Adrenal gland (tissue), 12 donors: ENCODE results near the gene QSOX2. TPM values are rescaled to one million over a fixed set of nuclear protein-coding genes. Genes with fewer than 3 reads are reported as not detected.

Experiments used
- DNase-seq, 7 donors: peaks; one replicate each; pipeline ENCODE4 v3.0.0-alpha.2; 2019 to 2020
- H3K27ac ChIP-seq, 5 donors: fragments of 200-600 bp; sonication (generic) in 4 of 5; 1 replicate in 3 of 5; 2 replicates in 2 of 5; pipeline versions ENCODE4 v1.5.1 to v1.8.0; 2016 to 2020; ENCODE audit warnings: mild to moderate bottlenecking in 1 of 5
- H3K27me3 ChIP-seq: fragments of 200-600 bp; 2 replicates; pipeline ENCODE4 v1.8.0; 2021
- H3K36me3 ChIP-seq, 2 donors: fragments of 200-600 bp; replicated peaks in 1 of 2; 1 replicate in 1 of 2; 2 replicates in 1 of 2; pipeline versions ENCODE4 v1.5.1 to v1.8.0; 2018 to 2022
- H3K4me1 ChIP-seq, 2 donors: fragments of 200-600 bp; replicated peaks in 1 of 2; 1 replicate in 1 of 2; 2 replicates in 1 of 2; pipeline versions ENCODE4 v1.5.1 to v1.8.0; 2018 to 2021
- H3K4me3 ChIP-seq, 4 donors: fragments of 200-600 bp; sonication (generic) in 3 of 4; one replicate each; pipeline ENCODE4 v1.5.1; 2016 to 2018
- H3K9me3 ChIP-seq, 3 donors: fragments of 200-600 bp; sonication (generic) in 1 of 3; replicated peaks in 1 of 3; 1 replicate in 2 of 3; 2 replicates in 1 of 3; pipeline versions ENCODE4 v1.5.1 to v1.8.0; 2016 to 2021
- POLR2A ChIP-seq, 2 donors: fragments of 450-650 bp; IDR thresholded peaks; one replicate each; pipeline ENCODE4 v1.6.1; 2017; ENCODE audit warnings: antibody characterized with exemption in 2 of 2, mild to moderate bottlenecking in 2 of 2, moderate library complexity in 1 of 2
- WGBS, 4 donors: extraction: QIAGEN DNeasy Blood & Tissue Kit in 2 of 4; methylation state at CpG; one replicate each; pipeline versions ENCODE4 v1.1.5 to v1.1.7; 2013 to 2017; 5-methylcytosine and 5-hydroxymethylcytosine counted together
- intact Hi-C, 2 donors: fragments of 100-400 bp; cut with DNase I; formaldehyde crosslinking; loops; one replicate each; pipeline versions ENCODE4 v1.14.1 to v1.15.0; 2022 to 2023
- polyA plus RNA-seq, 3 donors: library from polyadenylated mRNA; stranded (reverse); fragments of 200-250 nt in 2 of 3; fragments of 350-450 nt in 1 of 3; fragmentation: Illumina TruSeq in 1 of 3; extraction: RNeasy Lipid Tissue Mini Kit (QIAGEN cat#74804) in 1 of 3; gene quantifications; one replicate each; pipeline ENCODE4 v1.2.3, GENCODE V29; 2013 to 2014
- total RNA-seq, 9 donors: library from RNA; depleted of rRNA in 4 of 9; stranded (reverse); fragments of >200 nt in 4 of 9; fragments of 120-200 nt in 1 of 9; fragmentation: NEBNext Ultra II Directional in 1 of 9; extraction: Animal tissue kit (Norgen Biotek cat#: 25700) in 1 of 9; gene quantifications; one replicate each; pipeline versions ENCODE4 v1.1.0 to v1.2.4, GENCODE V29; 2013 to 2023
- TF ChIP-seq, protein P1 (sequence below), 6 experiments: fragments of 450-650 bp in 4 of 6; fragments of 200-600 bp in 2 of 6; sonication (generic) in 1 of 6; IDR thresholded peaks; 1 replicate in 5 of 6; 2 replicates in 1 of 6; pipeline versions ENCODE4 v1.5.1 to v1.8.0; 2016 to 2021; ENCODE audit warnings: antibody characterized with exemption in 6 of 6, mild to moderate bottlenecking in 2 of 6, moderate library complexity in 1 of 6
- donor health status: healthy with polysubstance abuse.
- donor health status: Bipolar disorder and iron deficiency.
- donor health status: DM: yes; HTN: yes; CAD: no.
- donor health status: DM: no; HTN: no; CAD: no.
- donor health status: DM: no; HTN: no; CAD: no.
- donor health status: DM: yes; HTN: yes; CAD: no.

Gene QSOX2
- total and polyA plus RNA-seq, 12 donors, result 6.4 to 14.3 (median 9.3) TPM

DNA sequence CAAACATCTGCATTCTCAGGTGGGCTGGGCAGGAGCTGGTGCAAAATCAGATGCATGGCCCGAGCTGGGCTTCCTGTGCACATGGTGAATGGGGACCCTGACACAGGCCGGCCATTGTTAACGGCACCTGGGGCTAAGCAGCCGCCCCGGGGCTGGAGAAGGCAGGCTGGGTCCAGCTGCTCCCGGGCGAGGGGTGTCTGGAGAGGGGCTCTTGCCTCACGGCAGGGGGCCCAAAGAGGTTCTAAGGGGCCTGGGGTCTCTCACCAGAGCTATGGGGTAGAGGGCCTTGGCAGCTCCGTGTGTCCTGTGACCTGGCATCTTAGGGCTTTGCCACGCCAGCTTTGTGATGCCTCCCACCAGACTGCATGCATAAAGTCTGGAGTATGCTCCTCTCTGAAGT lies 5.1 kb upstream of the QSOX2 start:
- H3K36me3 ChIP-seq, result no peaks in the 10 kb centered on the region
- intact Hi-C loops, result no loop called here
- TF ChIP-seq, protein P1, sequence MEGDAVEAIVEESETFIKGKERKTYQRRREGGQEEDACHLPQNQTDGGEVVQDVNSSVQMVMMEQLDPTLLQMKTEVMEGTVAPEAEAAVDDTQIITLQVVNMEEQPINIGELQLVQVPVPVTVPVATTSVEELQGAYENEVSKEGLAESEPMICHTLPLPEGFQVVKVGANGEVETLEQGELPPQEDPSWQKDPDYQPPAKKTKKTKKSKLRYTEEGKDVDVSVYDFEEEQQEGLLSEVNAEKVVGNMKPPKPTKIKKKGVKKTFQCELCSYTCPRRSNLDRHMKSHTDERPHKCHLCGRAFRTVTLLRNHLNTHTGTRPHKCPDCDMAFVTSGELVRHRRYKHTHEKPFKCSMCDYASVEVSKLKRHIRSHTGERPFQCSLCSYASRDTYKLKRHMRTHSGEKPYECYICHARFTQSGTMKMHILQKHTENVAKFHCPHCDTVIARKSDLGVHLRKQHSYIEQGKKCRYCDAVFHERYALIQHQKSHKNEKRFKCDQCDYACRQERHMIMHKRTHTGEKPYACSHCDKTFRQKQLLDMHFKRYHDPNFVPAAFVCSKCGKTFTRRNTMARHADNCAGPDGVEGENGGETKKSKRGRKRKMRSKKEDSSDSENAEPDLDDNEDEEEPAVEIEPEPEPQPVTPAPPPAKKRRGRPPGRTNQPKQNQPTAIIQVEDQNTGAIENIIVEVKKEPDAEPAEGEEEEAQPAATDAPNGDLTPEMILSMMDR (IDR thresholded peaks at IDR 0.05), result no peak
- TF ChIP-seq POLR2A (IDR thresholded peaks at IDR 0.05), result no peak
- peak overlapping the region in 1 of 5 donors; percentile 38 for H3K27ac ChIP-seq
- peaks cover 22 to 29% of the 10 kb centered on the region in 2 donors for H3K4me1 ChIP-seq
- no peaks in the 10 kb centered on the region for H3K9me3 ChIP-seq
- no peaks in the 10 kb centered on the region for H3K27me3 ChIP-seq
- H3K4me3 ChIP-seq, result no peak overlapping the region
- 71 to 81% (median 73%) methylated on average over 7 to 10 of the region's 10 CpGs for WGBS, 4 donors
- DNase-seq, result no peak

DNA sequence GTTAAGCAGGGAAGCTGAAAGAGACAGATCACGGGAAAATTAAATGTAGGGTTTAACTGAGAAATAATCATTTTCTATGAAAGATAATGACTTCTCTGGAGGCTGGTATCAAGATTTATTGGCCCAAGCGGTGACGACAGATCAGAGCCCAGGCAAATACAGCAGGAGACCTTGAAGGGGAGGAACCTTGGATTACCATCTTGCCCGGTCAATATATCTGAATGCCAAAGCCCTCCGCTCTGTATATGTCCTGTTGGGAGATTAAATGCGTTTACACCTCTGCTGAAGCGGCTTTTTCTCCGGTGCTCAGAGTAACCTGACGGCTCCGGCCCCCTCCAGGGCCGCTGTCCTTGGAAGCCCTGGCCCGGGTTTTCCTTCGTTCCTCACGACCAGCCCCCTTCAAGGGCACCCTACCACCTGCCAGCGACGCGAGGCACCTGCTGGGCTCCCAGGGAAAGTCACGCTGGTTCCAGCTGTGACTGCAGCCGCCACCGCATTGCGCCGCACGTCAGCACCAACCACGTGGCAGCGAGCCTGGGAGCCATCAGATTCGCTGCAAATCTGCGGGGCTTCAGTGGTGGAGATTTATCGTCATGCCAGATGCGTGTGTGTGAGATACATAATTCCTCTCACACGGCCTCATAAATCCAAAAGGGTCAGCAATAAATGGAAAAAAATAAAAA lies 4.4 kb upstream of the QSOX2 start:
- 35 to 53% (median 49%) methylated on average over 28 to 30 of the region's 30 CpGs for WGBS, 4 donors
- H3K4me3 ChIP-seq, result no peak overlapping the region
- intact Hi-C loops, result no loop called here

DNA sequence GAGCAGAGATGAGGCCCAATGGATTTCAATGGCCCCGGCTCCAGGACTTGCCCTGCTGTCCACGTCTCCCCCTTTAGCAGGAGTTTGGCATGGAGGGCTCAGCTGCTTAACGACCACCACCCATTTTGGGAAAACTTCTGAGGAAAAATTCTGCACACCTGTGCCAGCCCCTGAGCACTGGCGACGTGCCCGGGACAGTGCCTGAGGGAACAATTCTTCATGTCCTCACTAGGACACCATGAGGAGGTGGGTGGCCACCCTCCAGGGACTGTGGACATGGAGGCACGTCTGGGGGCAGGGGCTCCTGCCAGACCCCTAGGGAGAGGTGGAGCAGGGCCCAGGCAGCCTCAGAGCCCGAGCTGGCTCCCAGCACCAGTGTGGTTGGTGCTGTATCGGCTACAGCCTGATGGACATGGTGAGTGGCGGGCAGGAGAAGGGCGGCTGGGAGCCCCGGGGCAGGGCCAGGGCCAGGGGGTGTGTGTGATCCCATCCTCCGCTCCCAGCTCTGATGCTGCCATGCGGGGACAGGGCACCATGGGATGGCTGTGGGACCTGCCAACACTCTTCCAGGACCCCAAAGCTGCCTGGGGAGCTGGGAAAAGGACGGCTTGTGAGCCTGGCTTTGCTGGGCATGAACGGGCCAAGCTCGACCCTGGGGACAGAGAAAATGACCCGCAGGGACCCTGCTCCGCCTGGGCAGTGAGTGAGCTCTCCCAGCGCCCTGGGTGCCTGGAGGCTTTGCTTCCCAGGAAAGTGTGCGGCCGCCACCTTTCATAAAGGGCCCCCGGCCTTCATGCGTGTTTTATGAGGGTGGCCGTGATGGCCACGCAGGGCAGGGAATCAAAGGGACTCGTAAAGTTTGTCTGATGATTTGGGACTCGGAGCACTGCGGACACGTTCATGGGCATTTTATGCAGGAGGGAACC lies 3.6 kb upstream of the QSOX2 start:
- TF ChIP-seq, protein P1 (IDR thresholded peaks at IDR 0.05), result no peak
- TF ChIP-seq POLR2A (IDR thresholded peaks at IDR 0.05), result no peak
- 59 to 77% (median 69%) methylated on average over 20 to 30 of the region's 30 CpGs for WGBS, 4 donors
- no peaks in the 10 kb centered on the region for H3K27me3 ChIP-seq
- DNase-seq, result no peak
- no peaks in the 10 kb centered on the region for H3K9me3 ChIP-seq
- no peak overlapping the region for H3K4me3 ChIP-seq
- H3K36me3 ChIP-seq, result no peaks in the 10 kb centered on the region
- peaks cover 16 to 24% of the 10 kb centered on the region in 2 donors for H3K4me1 ChIP-seq
- peak overlapping the region in 2 of 5 donors; percentile 3 to 56 for H3K27ac ChIP-seq
- intact Hi-C loops, result no loop called here

More for the DNA sequence above, 4.4 kb upstream of the QSOX2 start:
- H3K4me1 ChIP-seq, result peaks cover 17 to 23% of the 10 kb centered on the region in 2 donors
- DNase-seq, result peak in 4 of 7 donors; percentile 47 to 65 (median 56)
- TF ChIP-seq POLR2A (IDR thresholded peaks at IDR 0.05), result no peak
- TF ChIP-seq, protein P1 (IDR thresholded peaks at IDR 0.05), result peak in 1 of 6 experiments; percentile 12
- H3K36me3 ChIP-seq, result no peaks in the 10 kb centered on the region
- peak overlapping the region in 2 of 5 donors; percentile 3 to 56 for H3K27ac ChIP-seq
- H3K27me3 ChIP-seq, result no peaks in the 10 kb centered on the region
- no peaks in the 10 kb centered on the region for H3K9me3 ChIP-seq

DNA sequence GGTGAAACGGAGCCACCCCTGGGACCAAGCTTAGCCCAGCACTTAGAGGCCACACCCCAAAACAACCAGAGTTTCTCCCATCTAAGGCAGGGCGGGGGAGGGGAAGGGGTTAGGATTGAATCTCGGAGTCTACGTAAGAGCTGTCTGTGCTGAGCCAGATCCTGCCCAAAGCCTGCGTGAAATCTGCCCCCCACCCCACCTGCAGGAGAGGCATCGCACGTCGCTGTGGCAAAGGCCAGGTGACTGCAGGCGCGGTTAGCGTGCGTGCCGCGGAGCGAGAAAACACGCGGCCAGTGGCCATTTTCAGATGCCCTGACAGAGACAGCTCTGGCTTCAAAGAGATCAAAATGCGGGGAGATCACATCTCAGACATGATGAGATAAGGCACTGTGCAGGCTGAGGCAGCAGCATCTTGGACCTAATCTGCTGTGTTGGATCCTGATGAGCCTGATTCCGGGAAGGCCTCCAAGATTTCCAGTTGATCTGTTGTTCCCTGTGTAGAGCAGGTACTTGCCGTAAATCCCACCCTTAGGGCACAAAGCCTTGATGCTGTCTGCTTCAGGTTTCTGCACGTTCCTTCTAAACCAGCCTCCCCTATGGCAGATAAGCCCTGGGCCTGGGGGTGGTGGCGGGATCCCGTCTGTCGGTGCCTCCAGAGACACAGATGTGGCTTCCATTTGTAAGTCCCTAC lies 2.5 kb upstream of the QSOX2 start:
- H3K4me1 ChIP-seq, result peaks cover 12 to 32% of the 10 kb centered on the region in 2 donors
- WGBS, 4 donors, result 91 to 93% (median 91%) methylated on average over 20 to 24 of the region's 24 CpGs
- intact Hi-C loops, result no loop called here
- no peaks in the 10 kb centered on the region for H3K9me3 ChIP-seq
- no peak overlapping the region for H3K27ac ChIP-seq
- no peak for DNase-seq
- no peak overlapping the region for H3K4me3 ChIP-seq
- no peaks in the 10 kb centered on the region for H3K36me3 ChIP-seq
- no peaks in the 10 kb centered on the region for H3K27me3 ChIP-seq
- TF ChIP-seq POLR2A (IDR thresholded peaks at IDR 0.05), result no peak
- TF ChIP-seq, protein P1 (IDR thresholded peaks at IDR 0.05), result no peak
